ENCODE data around the gene COBLL1. TPM values are rescaled to one million over a fixed set of nuclear protein-coding genes. Genes with fewer than 3 reads are reported as not detected.

Gene COBLL1
- total and polyA plus RNA-seq, 11 donors = 4.0 to 36.9 (median 16.2) TPM

- H3K36me3 ChIP-seq = no peaks in the 10 kb centered on the region
- H3K27me3 ChIP-seq = no peaks in the 10 kb centered on the region
- H3K9me3 ChIP-seq = no peaks in the 10 kb centered on the region
- H3K4me1 ChIP-seq = peaks cover 0 to 46% (median 14%) of the 10 kb centered on the region in 12 donors
- no peak for ATAC-seq
- H3K4me3 ChIP-seq = no peak overlapping the region
- no peak overlapping the region for H3K27ac ChIP-seq
- intact Hi-C loops (cut with DNase I) = no loop called here
- TF ChIP-seq POLR2A (IDR thresholded peaks at IDR 0.05) = no peak
- TF ChIP-seq CTCF (IDR thresholded peaks at IDR 0.05) = no peak
- DNase-seq = no peak
Observed at GRCh38 chr2:164816900-164817299, 24.7 kb downstream of the COBLL1 start.

DNA sequence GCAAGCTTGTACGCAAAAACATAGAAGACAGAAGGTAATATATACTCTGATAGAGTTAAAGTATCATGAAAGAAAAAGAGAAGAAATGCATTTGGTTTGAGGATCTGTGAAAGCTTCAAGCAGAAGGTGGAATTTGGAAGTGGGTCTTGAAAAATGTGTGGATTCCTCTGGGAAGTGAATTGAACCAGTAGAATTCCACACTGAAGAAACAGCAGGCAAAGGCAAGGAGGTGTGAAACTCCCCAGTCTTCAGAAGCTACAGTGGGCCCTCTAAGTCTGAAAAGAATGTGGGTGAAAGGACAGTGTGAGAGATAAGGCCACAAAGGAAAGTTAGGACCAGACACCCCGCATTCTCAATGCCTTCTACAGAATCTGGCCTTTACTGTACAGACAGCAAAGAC lies 25.6 kb downstream of the COBLL1 start:
- Histone ChIP-seq H3K4me3 (no peak overlapping the region), H3K9me3 (no peaks in the 10 kb centered on the region), H3K36me3 (no peaks in the 10 kb centered on the region), H3K27me3 (no peaks in the 10 kb centered on the region), H3K27ac (peak overlapping the region in 1 of 12 donors; percentile 33), H3K4me1 (peaks cover 0 to 46% (median 17%) of the 10 kb centered on the region in 12 donors)
- TF ChIP-seq CTCF (IDR thresholded peaks at IDR 0.05) (no peak), POLR2A (IDR thresholded peaks at IDR 0.05) (no peak)
- WGBS, 4 donors = 75 to 83% (median 81%) methylated on average over 2 of the region's 2 CpGs
- ATAC-seq = no peak
- DNase-seq = no peak
- intact Hi-C loops (cut with DNase I) = no loop called here

DNA sequence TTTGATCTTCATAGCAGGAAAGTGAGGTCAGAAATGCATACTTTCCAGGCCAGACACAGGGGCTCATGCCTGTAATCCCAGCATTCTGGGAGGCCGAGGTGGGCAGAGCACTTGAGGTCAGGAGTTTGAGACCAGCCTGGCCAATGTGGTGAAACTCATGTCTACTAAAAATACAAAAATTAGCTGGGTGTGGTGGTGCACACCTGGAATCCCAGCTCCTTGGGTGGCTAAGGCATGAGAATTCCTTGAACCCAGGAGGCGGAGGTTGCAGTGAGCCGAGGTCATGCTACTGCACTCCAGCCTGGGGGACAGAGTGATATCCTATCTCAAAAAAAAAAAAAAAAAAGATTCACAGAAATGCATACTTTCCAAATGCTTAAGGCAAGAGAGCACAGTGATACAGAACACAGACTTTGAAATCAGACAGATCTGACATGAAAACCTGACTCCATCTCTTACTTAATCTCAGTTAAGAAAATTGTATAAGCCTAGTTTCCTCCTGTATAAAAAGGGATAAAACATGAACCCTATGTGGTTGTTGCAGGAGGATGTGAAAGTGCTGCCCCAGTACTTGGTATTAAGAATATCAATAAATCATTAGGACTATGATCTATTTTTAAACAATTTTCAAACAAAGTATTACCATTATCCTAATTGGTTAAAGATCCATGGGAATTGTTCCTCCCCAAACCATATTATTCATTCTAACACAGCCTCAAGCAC lies 26.4 kb downstream of the COBLL1 start:
- Histone ChIP-seq H3K27ac (no peak overlapping the region), H3K4me3 (no peak overlapping the region), H3K9me3 (no peaks in the 10 kb centered on the region), H3K36me3 (no peaks in the 10 kb centered on the region), H3K4me1 (peaks cover 0 to 51% (median 16%) of the 10 kb centered on the region in 12 donors), H3K27me3 (no peaks in the 10 kb centered on the region)
- ATAC-seq (no peak), DNase-seq (no peak)
- intact Hi-C loops (cut with DNase I) = no loop called here
- TF ChIP-seq POLR2A (IDR thresholded peaks at IDR 0.05) (no peak), CTCF (IDR thresholded peaks at IDR 0.05) (no peak)
- WGBS, 4 donors = 79 to 93% (median 85%) methylated on average over 3 of the region's 3 CpGs

GRCh38 chr2:164813535-164813934 lies 28.1 kb downstream of the COBLL1 start:
- ATAC-seq = no peak
- no peaks in the 10 kb centered on the region for H3K27me3 ChIP-seq
- no peak for DNase-seq
- no peaks in the 10 kb centered on the region for H3K9me3 ChIP-seq
- H3K4me3 ChIP-seq = no peak overlapping the region
- no peaks in the 10 kb centered on the region for H3K36me3 ChIP-seq
- peaks cover 3 to 66% (median 22%) of the 10 kb centered on the region in 12 donors for H3K4me1 ChIP-seq
- H3K27ac ChIP-seq = no peak overlapping the region
- intact Hi-C loops (cut with DNase I) = loop anchor here in 1 of 10 donors (5.0 kb wide), 1 partner anchor 46 kb away; no protein-coding TSS in a partner anchor
- no peak for TF ChIP-seq POLR2A (IDR thresholded peaks at IDR 0.05)
- TF ChIP-seq CTCF (IDR thresholded peaks at IDR 0.05) = no peak

Measured in heart left ventricle (tissue), 16 donors.